Colonic mucosa (tissue), 4 donors: ENCODE data around the gene KDM6A. TPM values are rescaled to one million over a fixed set of nuclear protein-coding genes. Genes with fewer than 3 reads are reported as not detected.

ENCODE experiments used
- DNase-seq: peaks from one replicate; pipeline ENCODE4 v3.0.0-alpha.2; 2020
- H3K27ac ChIP-seq: fragments of 200-600 bp; one replicate; pipeline ENCODE4 v1.8.0; 2021
- H3K27me3 ChIP-seq: fragments of 200-600 bp; one replicate; pipeline ENCODE4 v1.8.0; 2021
- H3K36me3 ChIP-seq: fragments of 200-600 bp; one replicate; pipeline ENCODE4 v1.8.0; 2021
- H3K4me1 ChIP-seq: fragments of 200-600 bp; one replicate; pipeline ENCODE4 v1.8.0; 2021; ENCODE audit warnings: mild to moderate bottlenecking
- H3K4me3 ChIP-seq: fragments of 200-600 bp; one replicate; pipeline ENCODE4 v1.8.0; 2021
- H3K9ac ChIP-seq, 2 donors: one replicate each; pipeline ENCODE4 v1.7.0; 2013; ENCODE audit warnings: control low read depth in 2 of 2, low read depth in 2 of 2, low read length in 2 of 2
- H3K9me3 ChIP-seq: fragments of 200-600 bp; one replicate; pipeline ENCODE4 v1.8.0; 2021
- CTCF ChIP-seq: fragments of 200-600 bp; IDR thresholded peaks from one replicate; pipeline ENCODE4 v1.8.0; 2022; ENCODE audit warnings: antibody characterized with exemption, mild to moderate bottlenecking
- intact Hi-C: fragments of 100-400 bp; cut with DNase I; formaldehyde crosslinking; loops from one replicate; pipeline ENCODE4 v1.14.1; 2022
- total RNA-seq, 2 donors: library from RNA; stranded (reverse); fragmentation: NEBNext Ultra II Directional in 1 of 2; extraction: Animal tissue kit (Norgen Biotek cat#: 25700) in 1 of 2; gene quantifications; one replicate each; pipeline ENCODE4 v1.2.1, GENCODE V29; 2021
- donor health status: healthy.
- donor health status: DM: no; HTN: no; CAD: no.
- donor health status: DM: no; HTN: no; CAD: no.

KDM6A gene
- total RNA-seq, 2 donors from 2014 or later, result 31.6 to 45.3 TPM

- Histone ChIP-seq H3K4me1 (no peaks in the 10 kb centered on the region), H3K27ac (no peak overlapping the region), H3K36me3 (no peaks in the 10 kb centered on the region), H3K27me3 (no peaks in the 10 kb centered on the region), H3K9ac (no peak overlapping the region), H3K9me3 (no peaks in the 10 kb centered on the region), H3K4me3 (no peak overlapping the region)
- intact Hi-C loops, result no loop called here
- TF ChIP-seq CTCF, result no peak
- DNase-seq, result no peak
These were observed 267.8 kb downstream of the KDM6A start for GRCh38 chrX:45140812-45141211.

- Histone ChIP-seq H3K27me3 (no peaks in the 10 kb centered on the region), H3K36me3 (no peaks in the 10 kb centered on the region), H3K9ac (no peak overlapping the region), H3K27ac (no peak overlapping the region), H3K9me3 (no peaks in the 10 kb centered on the region), H3K4me1 (no peaks in the 10 kb centered on the region), H3K4me3 (no peak overlapping the region)
- TF ChIP-seq CTCF, result no peak
- intact Hi-C loops, result no loop called here
- DNase-seq, result no peak
These were observed 269.2 kb downstream of the KDM6A start for GRCh38 chrX:45142185-45142584.

GRCh38 chrX:45143455-45143854 is 270.5 kb downstream of the KDM6A start:
- TF ChIP-seq CTCF, result no peak
- H3K9ac ChIP-seq, result no peak overlapping the region

GRCh38 chrX:45145492-45146215 is 272.7 kb downstream of the KDM6A start:
- intact Hi-C loops, result no loop called here

More at GRCh38 chrX:45143455-45143854, 270.5 kb downstream of the KDM6A start:
- H3K36me3 ChIP-seq, result no peaks in the 10 kb centered on the region
- H3K27me3 ChIP-seq, result no peaks in the 10 kb centered on the region
- H3K9me3 ChIP-seq, result no peaks in the 10 kb centered on the region
- H3K4me3 ChIP-seq, result no peak overlapping the region
- intact Hi-C loops, result no loop called here
- no peak overlapping the region for H3K27ac ChIP-seq
- no peak for DNase-seq
- no peaks in the 10 kb centered on the region for H3K4me1 ChIP-seq

GRCh38 chrX:45150821-45151220 is 277.8 kb downstream of the KDM6A start:
- no peak overlapping the region for H3K9ac ChIP-seq
- no peak for TF ChIP-seq CTCF
- no peaks in the 10 kb centered on the region for H3K4me1 ChIP-seq
- H3K36me3 ChIP-seq, result no peaks in the 10 kb centered on the region
- H3K9me3 ChIP-seq, result no peaks in the 10 kb centered on the region
- DNase-seq, result no peak
- no peak overlapping the region for H3K4me3 ChIP-seq
- no peak overlapping the region for H3K27ac ChIP-seq
- intact Hi-C loops, result no loop called here
- H3K27me3 ChIP-seq, result no peaks in the 10 kb centered on the region

More at GRCh38 chrX:45145492-45146215, 272.7 kb downstream of the KDM6A start:
- DNase-seq, result no peak
- no peaks in the 10 kb centered on the region for H3K9me3 ChIP-seq
- H3K27me3 ChIP-seq, result no peaks in the 10 kb centered on the region
- no peak overlapping the region for H3K27ac ChIP-seq
- TF ChIP-seq CTCF, result no peak
- no peak overlapping the region for H3K9ac ChIP-seq
- no peak overlapping the region for H3K4me3 ChIP-seq
- H3K36me3 ChIP-seq, result no peaks in the 10 kb centered on the region
- no peaks in the 10 kb centered on the region for H3K4me1 ChIP-seq
